SK-N-SH treated with all-trans-retinoic acid at 6 μM for 48 hours (cell line): ENCODE data around the gene UNC13B.

ENCODE experiments used
- ARNTL ChIP-seq: fragments of 450-650 bp; formaldehyde crosslinking; IDR thresholded peaks from 2 replicates; pipeline ENCODE4 v1.5.0; 2020; ENCODE audit warnings: low read depth, mild to moderate bottlenecking, moderate library complexity, borderline replicate concordance
- CSDC2 ChIP-seq: fragments of 250-450 bp; sonication (Bioruptor Pico); IDR thresholded peaks from 2 replicates; pipeline ENCODE4 v1.5.0; 2020; ENCODE audit warnings: mild to moderate bottlenecking, moderate library complexity
- ESRRG ChIP-seq: fragments of 250-450 bp; sonication (Bioruptor Pico); IDR thresholded peaks from 2 replicates; pipeline ENCODE4 v1.6.1; 2021; ENCODE audit warnings: mild to moderate bottlenecking
- GLIS3 ChIP-seq: fragments of 250-450 bp; sonication (Bioruptor Pico); IDR thresholded peaks from 2 replicates; pipeline ENCODE4 v1.5.0; 2020; ENCODE audit warnings: mild to moderate bottlenecking, moderate library complexity
- ISL1 ChIP-seq: fragments of 250-450 bp; sonication (Bioruptor Pico); IDR thresholded peaks from 2 replicates; pipeline ENCODE4 v2.1.2; 2022; ENCODE audit warnings: mild to moderate bottlenecking, moderate library complexity
- RARB ChIP-seq: fragments of 250-450 bp; sonication (Bioruptor Pico); IDR thresholded peaks from 2 replicates; pipeline ENCODE4 v1.8.0; 2021; ENCODE audit warnings: mild to moderate bottlenecking, moderate library complexity
- SNAI2 ChIP-seq: fragments of 250-450 bp; sonication (Bioruptor Pico); IDR thresholded peaks from 2 replicates; pipeline ENCODE4 v1.5.0; 2020; ENCODE audit warnings: mild to moderate bottlenecking, moderate library complexity
- ZFP3 ChIP-seq: fragments of 250-450 bp; sonication (Bioruptor Pico); IDR thresholded peaks from 2 replicates; pipeline ENCODE4 v1.5.0; 2020; ENCODE audit warnings: mild to moderate bottlenecking, moderate library complexity
- ZFP30 ChIP-seq: fragments of 450-650 bp; formaldehyde crosslinking; IDR thresholded peaks from 2 replicates; pipeline ENCODE4 v1.5.0; 2022; ENCODE audit warnings: mild to moderate bottlenecking, moderate library complexity
- ZNF565 ChIP-seq: fragments of 450-650 bp; formaldehyde crosslinking; conservative IDR thresholded peaks from 2 replicates; pipeline ENCODE4 v1.5.0; 2020; ENCODE audit warnings: low read depth, mild to moderate bottlenecking, moderate library complexity
- ZNF70 ChIP-seq: fragments of 450-650 bp; formaldehyde crosslinking; IDR thresholded peaks from 2 replicates; pipeline ENCODE4 v1.5.0; 2020; ENCODE audit warnings: mild to moderate bottlenecking, moderate library complexity
- TF ChIP-seq, protein P1 (sequence below): fragments of 250-450 bp; sonication (Bioruptor Pico); IDR thresholded peaks from 2 replicates; pipeline ENCODE4 v1.8.0; 2020; ENCODE audit warnings: mild to moderate bottlenecking, moderate library complexity, borderline replicate concordance
- TF ChIP-seq, protein P2 (sequence below): fragments of 250-450 bp; sonication (Bioruptor Pico); IDR thresholded peaks from 2 replicates; pipeline ENCODE4 v1.5.1; 2020; ENCODE audit warnings: low read depth, mild to moderate bottlenecking, moderate library complexity
- TF ChIP-seq, protein P3 (sequence below): fragments of 250-450 bp; sonication (Bioruptor Pico); IDR thresholded peaks from 2 replicates; pipeline ENCODE4 v1.5.1; 2021; ENCODE audit warnings: mild to moderate bottlenecking, moderate library complexity

DNA sequence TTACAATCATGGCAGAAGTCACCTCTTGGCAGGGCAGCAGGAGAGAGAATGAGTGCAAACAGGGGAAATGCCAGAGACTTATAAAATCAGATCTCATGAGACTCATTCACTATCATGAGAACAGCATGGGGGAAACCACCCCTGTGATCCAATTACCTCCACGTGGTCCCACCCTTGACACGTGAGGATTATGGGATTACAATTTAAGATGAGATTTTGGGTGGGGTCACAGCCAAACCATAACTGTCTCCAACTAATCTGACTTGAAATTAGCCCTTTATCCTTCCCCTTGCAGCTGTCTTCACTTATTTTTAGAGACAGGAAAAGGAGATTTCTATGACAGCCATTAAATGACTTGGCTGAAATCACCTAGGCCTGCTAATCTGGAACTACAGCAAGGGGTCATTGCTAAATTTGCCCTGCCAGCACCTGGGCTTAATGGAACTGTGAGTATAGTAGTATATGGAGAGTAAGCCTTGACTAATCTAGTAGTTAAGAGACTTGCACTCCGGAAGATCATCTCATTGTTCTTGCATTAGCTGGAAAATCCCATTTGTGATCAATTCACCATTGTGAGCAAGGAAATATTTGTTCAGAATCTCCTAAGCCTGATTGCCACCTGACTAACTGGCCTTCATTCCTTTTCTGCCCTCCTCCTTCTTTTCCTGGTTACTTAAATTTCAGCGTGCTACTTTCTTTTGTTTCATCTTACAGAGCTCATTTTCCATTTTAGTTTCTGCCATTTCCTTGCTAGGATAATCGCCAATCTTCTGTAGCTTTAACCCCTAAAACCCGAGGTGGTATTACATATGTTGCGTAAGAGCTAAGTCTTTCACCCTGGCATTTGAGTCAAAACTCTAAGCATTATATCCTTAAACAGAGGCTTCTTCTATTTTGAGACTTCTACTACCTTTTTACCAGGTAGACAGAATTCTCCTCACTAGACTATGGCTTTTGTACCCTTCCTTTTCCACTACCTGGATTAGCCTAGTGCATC, 262.8 kb downstream of the UNC13B start:
- TF ChIP-seq, protein P1, sequence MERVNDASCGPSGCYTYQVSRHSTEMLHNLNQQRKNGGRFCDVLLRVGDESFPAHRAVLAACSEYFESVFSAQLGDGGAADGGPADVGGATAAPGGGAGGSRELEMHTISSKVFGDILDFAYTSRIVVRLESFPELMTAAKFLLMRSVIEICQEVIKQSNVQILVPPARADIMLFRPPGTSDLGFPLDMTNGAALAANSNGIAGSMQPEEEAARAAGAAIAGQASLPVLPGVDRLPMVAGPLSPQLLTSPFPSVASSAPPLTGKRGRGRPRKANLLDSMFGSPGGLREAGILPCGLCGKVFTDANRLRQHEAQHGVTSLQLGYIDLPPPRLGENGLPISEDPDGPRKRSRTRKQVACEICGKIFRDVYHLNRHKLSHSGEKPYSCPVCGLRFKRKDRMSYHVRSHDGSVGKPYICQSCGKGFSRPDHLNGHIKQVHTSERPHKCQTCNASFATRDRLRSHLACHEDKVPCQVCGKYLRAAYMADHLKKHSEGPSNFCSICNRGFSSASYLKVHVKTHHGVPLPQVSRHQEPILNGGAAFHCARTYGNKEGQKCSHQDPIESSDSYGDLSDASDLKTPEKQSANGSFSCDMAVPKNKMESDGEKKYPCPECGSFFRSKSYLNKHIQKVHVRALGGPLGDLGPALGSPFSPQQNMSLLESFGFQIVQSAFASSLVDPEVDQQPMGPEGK (CRISPR knock-in tag): no peak
- TF ChIP-seq, protein P2, sequence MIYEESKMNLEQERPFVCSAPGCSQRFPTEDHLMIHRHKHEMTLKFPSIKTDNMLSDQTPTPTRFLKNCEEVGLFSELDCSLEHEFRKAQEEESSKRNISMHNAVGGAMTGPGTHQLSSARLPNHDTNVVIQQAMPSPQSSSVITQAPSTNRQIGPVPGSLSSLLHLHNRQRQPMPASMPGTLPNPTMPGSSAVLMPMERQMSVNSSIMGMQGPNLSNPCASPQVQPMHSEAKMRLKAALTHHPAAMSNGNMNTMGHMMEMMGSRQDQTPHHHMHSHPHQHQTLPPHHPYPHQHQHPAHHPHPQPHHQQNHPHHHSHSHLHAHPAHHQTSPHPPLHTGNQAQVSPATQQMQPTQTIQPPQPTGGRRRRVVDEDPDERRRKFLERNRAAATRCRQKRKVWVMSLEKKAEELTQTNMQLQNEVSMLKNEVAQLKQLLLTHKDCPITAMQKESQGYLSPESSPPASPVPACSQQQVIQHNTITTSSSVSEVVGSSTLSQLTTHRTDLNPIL (CRISPR knock-in tag): no peak
- no peak for TF ChIP-seq ESRRG (CRISPR knock-in tag)
- TF ChIP-seq ZFP30 (CRISPR knock-in tag): no peak
- TF ChIP-seq GLIS3 (CRISPR knock-in tag): no peak
- TF ChIP-seq ZFP3 (CRISPR knock-in tag): no peak
- no peak for TF ChIP-seq SNAI2 (CRISPR knock-in tag)
- TF ChIP-seq ZNF70 (CRISPR knock-in tag): no peak
- no peak for TF ChIP-seq ZNF565
- no peak for TF ChIP-seq RARB (CRISPR knock-in tag)
- no peak for TF ChIP-seq ARNTL (CRISPR knock-in tag)
- no peak for TF ChIP-seq ISL1 (CRISPR knock-in tag)
- TF ChIP-seq CSDC2 (CRISPR knock-in tag): no peak
- TF ChIP-seq, protein P3, sequence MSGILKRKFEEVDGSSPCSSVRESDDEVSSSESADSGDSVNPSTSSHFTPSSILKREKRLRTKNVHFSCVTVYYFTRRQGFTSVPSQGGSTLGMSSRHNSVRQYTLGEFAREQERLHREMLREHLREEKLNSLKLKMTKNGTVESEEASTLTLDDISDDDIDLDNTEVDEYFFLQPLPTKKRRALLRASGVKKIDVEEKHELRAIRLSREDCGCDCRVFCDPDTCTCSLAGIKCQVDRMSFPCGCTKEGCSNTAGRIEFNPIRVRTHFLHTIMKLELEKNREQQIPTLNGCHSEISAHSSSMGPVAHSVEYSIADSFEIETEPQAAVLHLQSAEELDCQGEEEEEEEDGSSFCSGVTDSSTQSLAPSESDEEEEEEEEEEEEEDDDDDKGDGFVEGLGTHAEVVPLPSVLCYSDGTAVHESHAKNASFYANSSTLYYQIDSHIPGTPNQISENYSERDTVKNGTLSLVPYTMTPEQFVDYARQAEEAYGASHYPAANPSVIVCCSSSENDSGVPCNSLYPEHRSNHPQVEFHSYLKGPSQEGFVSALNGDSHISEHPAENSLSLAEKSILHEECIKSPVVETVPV (CRISPR knock-in tag): no peak
